ENCODE measurements around the gene TBC1D5.
"Not testable (repeated sequence)": the region's sequence is repeated elsewhere in the genome, so short reads cannot be mapped to it uniquely, and the experiment has no call there.

TBC1D5 gene

GRCh38 chr3:17642474-17642873 is 100.0 kb downstream of the TBC1D5 start:
- DNase-seq (ENCODE audit: low spot score), result no peak

GRCh38 chr3:17640466-17640865 is 102.0 kb downstream of the TBC1D5 start:
- DNase-seq (ENCODE audit: low spot score), result no peak

GRCh38 chr3:17639765-17640164 is 102.7 kb downstream of the TBC1D5 start:
- no peak for DNase-seq (ENCODE audit: low spot score)

- DNase-seq (ENCODE audit: low spot score), result no peak
Measured at GRCh38 chr3:17639257-17639656, 103.2 kb downstream of the TBC1D5 start.

- DNase-seq (ENCODE audit: low spot score), result no peak
Measured at GRCh38 chr3:17638356-17638755, 104.1 kb downstream of the TBC1D5 start.

- DNase-seq (ENCODE audit: low spot score), result not testable (repeated sequence)
Measured at GRCh38 chr3:17635675-17636074, 106.8 kb downstream of the TBC1D5 start.

- no peak for DNase-seq (ENCODE audit: low spot score)
Measured at GRCh38 chr3:17634964-17635363, 107.5 kb downstream of the TBC1D5 start.

- no peak for DNase-seq (ENCODE audit: low spot score)
Measured at GRCh38 chr3:17634201-17634600, 108.2 kb downstream of the TBC1D5 start.

- peak; percentile 4 for DNase-seq (ENCODE audit: low spot score)
Measured at GRCh38 chr3:17632401-17633100, 109.9 kb downstream of the TBC1D5 start.

GRCh38 chr3:17631609-17632008 is 110.8 kb downstream of the TBC1D5 start:
- DNase-seq (ENCODE audit: low spot score), result no peak

GRCh38 chr3:17629400-17629799 is 113.0 kb downstream of the TBC1D5 start:
- no peak for DNase-seq (ENCODE audit: low spot score)

- no peak for DNase-seq (ENCODE audit: low spot score)
Measured at GRCh38 chr3:17626395-17626794, 116.0 kb downstream of the TBC1D5 start.

GRCh38 chr3:17625133-17625532 is 117.3 kb downstream of the TBC1D5 start:
- no peak for DNase-seq (ENCODE audit: low spot score)

- DNase-seq (ENCODE audit: low spot score), result no peak
Measured at GRCh38 chr3:17623464-17623863, 119.0 kb downstream of the TBC1D5 start.

- no peak for DNase-seq (ENCODE audit: low spot score)
Measured at GRCh38 chr3:17619968-17620367, 122.5 kb downstream of the TBC1D5 start.

GRCh38 chr3:17613017-17613416 is 129.4 kb downstream of the TBC1D5 start:
- not testable (repeated sequence) for DNase-seq (ENCODE audit: low spot score)

- DNase-seq (ENCODE audit: low spot score), result no peak
Measured at GRCh38 chr3:17607905-17608304, 134.5 kb downstream of the TBC1D5 start.

- DNase-seq (ENCODE audit: low spot score), result no peak
Measured at GRCh38 chr3:17605934-17606333, 136.5 kb downstream of the TBC1D5 start.

- no peak for DNase-seq (ENCODE audit: low spot score)
Measured at GRCh38 chr3:17605032-17605431, 137.4 kb downstream of the TBC1D5 start.

- no peak for DNase-seq (ENCODE audit: low spot score)
Measured at GRCh38 chr3:17602126-17602525, 140.3 kb downstream of the TBC1D5 start.

GRCh38 chr3:17592956-17593355 is 149.5 kb downstream of the TBC1D5 start:
- no peak for DNase-seq (ENCODE audit: low spot score)

- DNase-seq (ENCODE audit: low spot score), result no peak
Measured at GRCh38 chr3:17590465-17590864, 152.0 kb downstream of the TBC1D5 start.

GRCh38 chr3:17589888-17590287 is 152.5 kb downstream of the TBC1D5 start:
- no peak for DNase-seq (ENCODE audit: low spot score)

- DNase-seq (ENCODE audit: low spot score), result no peak
Measured at GRCh38 chr3:17588422-17588821, 154.0 kb downstream of the TBC1D5 start.
